Rectal smooth muscle tissue (tissue), 1 donor: ENCODE measurements around the gene MRPL11.

Experiments
- H3K27ac ChIP-seq: one replicate; pipeline ENCODE4 v1.7.0; 2013; ENCODE audit warnings: low read depth, low read length, inconsistent platforms
- H3K27me3 ChIP-seq: one replicate; pipeline ENCODE4 v1.7.0; 2013; ENCODE audit warnings: low read length; ENCODE audit not compliant: control insufficient read depth, insufficient read depth
- H3K36me3 ChIP-seq: one replicate; pipeline ENCODE4 v1.7.0; 2013; ENCODE audit warnings: low read length; ENCODE audit not compliant: control insufficient read depth, insufficient read depth
- H3K4me1 ChIP-seq: one replicate; pipeline ENCODE4 v1.7.0; 2013; ENCODE audit warnings: low read length; ENCODE audit not compliant: control insufficient read depth, insufficient read depth
- H3K4me3 ChIP-seq: one replicate; pipeline ENCODE4 v1.7.0; 2013; ENCODE audit warnings: low read length
- H3K9ac ChIP-seq: one replicate; pipeline ENCODE4 v1.7.0; 2013; ENCODE audit warnings: low read length

The MRPL11 gene

GRCh38 chr11:66473608-66474515 is 35.2 kb upstream of the MRPL11 start:
- Histone ChIP-seq H3K4me3 (no peak overlapping the region), H3K27me3 (no peaks in the 10 kb centered on the region), H3K27ac (no peak overlapping the region), H3K4me1 (peaks cover under 1% of the 10 kb centered on the region), H3K36me3 (peaks cover 8% of the 10 kb centered on the region), H3K9ac (no peak overlapping the region)

DNA sequence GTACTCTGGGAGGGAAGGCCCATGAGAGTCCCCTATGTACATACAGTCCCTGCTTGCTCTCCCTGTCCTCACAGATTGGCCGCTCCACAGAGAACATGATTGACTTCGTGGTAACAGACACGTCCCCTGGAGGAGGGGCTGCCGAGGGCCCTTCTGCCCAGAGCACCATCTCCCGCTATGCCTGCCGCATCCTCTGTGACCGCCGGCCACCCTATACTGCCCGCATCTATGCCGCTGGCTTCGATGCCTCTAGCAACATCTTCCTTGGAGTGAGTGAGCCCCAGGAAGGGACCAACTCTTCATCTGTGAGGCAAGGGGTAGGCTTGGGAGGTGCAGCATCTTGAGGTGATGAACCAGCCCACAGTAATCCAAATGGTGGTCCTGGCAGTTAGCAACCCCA is 34.5 kb upstream of the MRPL11 start:
- Histone ChIP-seq H3K27me3 (no peaks in the 10 kb centered on the region), H3K27ac (no peak overlapping the region), H3K4me3 (no peak overlapping the region), H3K36me3 (peaks cover 8% of the 10 kb centered on the region), H3K4me1 (no peaks in the 10 kb centered on the region), H3K9ac (no peak overlapping the region)

GRCh38 chr11:66472054-66472453 is 33.4 kb upstream of the MRPL11 start:
- Histone ChIP-seq H3K4me3 (no peak overlapping the region), H3K9ac (no peak overlapping the region), H3K4me1 (peaks cover 6% of the 10 kb centered on the region), H3K27me3 (no peaks in the 10 kb centered on the region), H3K36me3 (peaks cover 8% of the 10 kb centered on the region), H3K27ac (no peak overlapping the region)

GRCh38 chr11:66471142-66471541 is 32.5 kb upstream of the MRPL11 start:
- Histone ChIP-seq H3K4me3 (no peak overlapping the region), H3K4me1 (peaks cover 6% of the 10 kb centered on the region), H3K36me3 (peaks cover 6% of the 10 kb centered on the region), H3K27me3 (no peaks in the 10 kb centered on the region), H3K27ac (no peak overlapping the region), H3K9ac (no peak overlapping the region)

- H3K27ac ChIP-seq = no peak overlapping the region
- no peaks in the 10 kb centered on the region for H3K27me3 ChIP-seq
- no peak overlapping the region for H3K9ac ChIP-seq
- peaks cover 6% of the 10 kb centered on the region for H3K4me1 ChIP-seq
- H3K36me3 ChIP-seq = peaks cover 6% of the 10 kb centered on the region
- H3K4me3 ChIP-seq = no peak overlapping the region
Measured at GRCh38 chr11:66470015-66470414, 31.4 kb upstream of the MRPL11 start.

- no peak overlapping the region for H3K27ac ChIP-seq
- peaks cover 6% of the 10 kb centered on the region for H3K4me1 ChIP-seq
- H3K9ac ChIP-seq = no peak overlapping the region
- H3K27me3 ChIP-seq = no peaks in the 10 kb centered on the region
- peaks cover 6% of the 10 kb centered on the region for H3K36me3 ChIP-seq
- no peak overlapping the region for H3K4me3 ChIP-seq
Measured at GRCh38 chr11:66469441-66469840, 30.8 kb upstream of the MRPL11 start.

GRCh38 chr11:66468691-66469090 is 30.0 kb upstream of the MRPL11 start:
- no peak overlapping the region for H3K4me3 ChIP-seq
- H3K27ac ChIP-seq = no peak overlapping the region
- H3K27me3 ChIP-seq = no peaks in the 10 kb centered on the region
- peaks cover 6% of the 10 kb centered on the region for H3K4me1 ChIP-seq
- H3K9ac ChIP-seq = no peak overlapping the region
- H3K36me3 ChIP-seq = peaks cover 6% of the 10 kb centered on the region

DNA sequence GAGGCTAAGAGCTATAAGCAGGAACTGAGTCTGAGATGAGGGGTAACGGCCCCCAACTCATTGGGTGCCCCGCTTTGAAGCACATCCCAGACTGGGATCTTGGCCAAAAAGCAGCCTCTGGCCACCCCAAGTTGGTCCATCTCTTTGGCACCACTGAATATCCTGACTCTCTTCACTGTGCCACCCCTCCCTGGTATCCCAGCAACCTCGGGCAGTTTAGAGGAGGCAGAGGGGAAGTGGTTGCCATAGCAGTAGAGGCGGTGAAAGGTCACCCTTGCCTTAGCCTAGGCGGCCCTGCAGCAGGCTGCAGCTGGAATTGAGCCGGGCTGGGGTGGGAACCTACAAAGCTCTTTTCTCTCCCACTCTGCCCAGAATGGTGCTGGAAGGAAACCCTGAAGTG is 29.1 kb upstream of the MRPL11 start:
- H3K4me3 ChIP-seq = peak overlapping the region; percentile 86
- H3K36me3 ChIP-seq = peaks cover 6% of the 10 kb centered on the region
- no peaks in the 10 kb centered on the region for H3K27me3 ChIP-seq
- H3K9ac ChIP-seq = peak overlapping the region; percentile 24
- no peak overlapping the region for H3K27ac ChIP-seq
- peaks cover 6% of the 10 kb centered on the region for H3K4me1 ChIP-seq

DNA sequence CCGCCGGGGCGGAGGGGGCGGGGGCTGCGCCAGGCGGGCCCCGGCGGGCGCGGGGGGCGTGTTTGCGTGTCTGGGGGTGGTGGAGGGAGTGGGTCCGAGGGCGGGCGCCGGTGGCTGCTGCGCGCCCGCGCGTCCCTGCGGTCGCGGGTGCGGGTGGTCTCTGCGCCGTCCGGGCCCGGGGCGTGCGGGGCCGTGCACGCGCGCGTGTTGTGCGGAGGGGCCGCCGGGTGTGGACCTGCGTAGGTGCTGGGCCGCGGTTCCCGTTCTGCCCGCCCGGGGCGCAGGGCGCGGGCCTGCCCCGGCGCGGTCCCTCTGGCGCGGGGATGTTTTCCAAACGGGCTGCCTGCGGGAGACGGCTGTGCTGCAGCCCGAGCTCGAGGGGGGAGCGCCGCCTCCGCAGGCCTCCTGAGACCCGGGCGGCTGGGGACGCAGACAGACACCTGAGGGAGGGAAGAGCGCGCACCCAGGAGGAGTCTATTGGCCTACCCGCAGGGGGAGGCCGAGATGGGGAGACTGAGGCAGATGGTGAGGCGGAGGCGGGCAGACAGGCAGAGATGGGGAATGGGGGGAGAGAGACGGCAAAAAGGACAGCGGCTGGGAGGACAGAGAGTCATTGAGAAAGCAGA is 28.5 kb upstream of the MRPL11 start:
- Histone ChIP-seq H3K27me3 (no peaks in the 10 kb centered on the region), H3K4me3 (peak overlapping the region; percentile 86), H3K9ac (peak overlapping the region; percentile 24), H3K27ac (peak overlapping the region; percentile 30), H3K36me3 (peaks cover 1% of the 10 kb centered on the region), H3K4me1 (peaks cover 6% of the 10 kb centered on the region)

- Histone ChIP-seq H3K27me3 (no peaks in the 10 kb centered on the region), H3K4me3 (peak within 1 kb of the TSS; percentile 86), H3K36me3 (no peaks in the 10 kb centered on the region), H3K27ac (peak within 1 kb of the TSS; percentile 80), H3K9ac (peak within 1 kb of the TSS; percentile 32), H3K4me1 (peaks cover 6% of the 10 kb centered on the region)
Measured at GRCh38 chr11:66466225-66467033, 27.8 kb upstream of the MRPL11 start, which contains the start of gene PELI3. Gene PELI3, plus strand, starts transcription at chr11:66466905. Its CDS starts 1,224 bp downstream, at chr11:66468129.

- Histone ChIP-seq H3K27me3 (no peaks in the 10 kb centered on the region), H3K4me1 (peaks cover 6% of the 10 kb centered on the region), H3K4me3 (peak overlapping the region; percentile 76), H3K36me3 (no peaks in the 10 kb centered on the region), H3K27ac (no peak overlapping the region), H3K9ac (no peak overlapping the region)
Measured at GRCh38 chr11:66465373-66466224, 27.0 kb upstream of the MRPL11 start.
